ENCODE measurements around the gene C19orf12. TPM values are rescaled to one million over a fixed set of nuclear protein-coding genes. Genes with fewer than 3 reads are reported as not detected.

The C19orf12 gene
- total and polyA plus RNA-seq, 5 experiments from 2014 or later = 16.7 to 32.3 (median 23.2) TPM

GRCh38 chr19:29704562-29705558, 10.2 kb downstream of the C19orf12 start:
- DNase-seq = no peak
- POLR2A ChIA-PET = interaction anchor here (1.0 to 1.6 kb wide), 3 partner anchors 8 to 94 kb away, joined by 3 to 13 read pairs (median 5); partner anchors contain the start of gene C19orf12
- Mint-ChIP-seq H3K27ac (peak overlapping the region in 8 of 10 donors; percentile 22 to 82 (median 71)), H3K27me3 (no peaks in the 10 kb centered on the region), H3K4me3 (peak overlapping the region in 3 of 10 donors; percentile 11 to 53 (median 21)), H3K9me3 (no peaks in the 10 kb centered on the region), H3K36me3 (peaks cover 4 to 67% (median 13%) of the 10 kb centered on the region in 3 donors), H3K4me1 (peaks cover 13 to 64% (median 30%) of the 10 kb centered on the region in 4 donors)
- peak in 1 of 2 donors; percentile 33 for ATAC-seq

- DNase-seq (no peak), ATAC-seq (no peak)
- Mint-ChIP-seq H3K4me1 (peaks cover 6 to 50% (median 17%) of the 10 kb centered on the region in 4 donors), H3K36me3 (peaks cover 4 to 56% (median 9%) of the 10 kb centered on the region in 3 donors), H3K9me3 (no peaks in the 10 kb centered on the region), H3K27ac (peak overlapping the region in 1 of 10 donors; percentile 24), H3K27me3 (no peaks in the 10 kb centered on the region), H3K4me3 (no peak overlapping the region)
- POLR2A ChIA-PET = interaction anchor here (0.7 to 0.9 kb wide), 4 partner anchors 9 to 26 kb away, joined by 3 read pairs; no protein-coding TSS in a partner anchor
These were observed 12.1 kb downstream of the C19orf12 start for GRCh38 chr19:29702963-29703320.

GRCh38 chr19:29702161-29702962, 12.7 kb downstream of the C19orf12 start:
- Mint-ChIP-seq H3K4me3 (no peak overlapping the region), H3K27me3 (no peaks in the 10 kb centered on the region), H3K36me3 (peaks cover 4 to 51% (median 7%) of the 10 kb centered on the region in 3 donors), H3K4me1 (peaks cover 9 to 49% (median 17%) of the 10 kb centered on the region in 4 donors), H3K27ac (peak overlapping the region in 2 of 10 donors; percentile 45 to 68), H3K9me3 (no peaks in the 10 kb centered on the region)
- DNase-seq = no peak
- POLR2A ChIA-PET = interaction anchor here (0.7 to 0.9 kb wide), 3 partner anchors 9 to 26 kb away, joined by 3 read pairs; no protein-coding TSS in a partner anchor
- no peak for ATAC-seq

- Mint-ChIP-seq H3K9me3 (no peaks in the 10 kb centered on the region), H3K4me3 (no peak overlapping the region), H3K36me3 (peaks cover 2 to 32% (median 4%) of the 10 kb centered on the region in 3 donors), H3K4me1 (peaks cover 10 to 43% (median 20%) of the 10 kb centered on the region in 4 donors), H3K27me3 (no peaks in the 10 kb centered on the region), H3K27ac (peak overlapping the region in 6 of 10 donors; percentile 20 to 75 (median 46))
- POLR2A ChIA-PET = interaction anchor here (1.2 to 4.0 kb wide), 2 partner anchors 10 to 15 kb away, joined by 7 to 28 read pairs; partner anchors contain the start of gene C19orf12
- DNase-seq = no peak
- ATAC-seq = no peak
These were observed 14.6 kb downstream of the C19orf12 start for GRCh38 chr19:29700498-29700897.

GRCh38 chr19:29699861-29700260, 15.2 kb downstream of the C19orf12 start:
- Mint-ChIP-seq H3K27ac (peak overlapping the region in 1 of 10 donors; percentile 29), H3K27me3 (no peaks in the 10 kb centered on the region), H3K36me3 (peaks cover 2 to 26% (median 2%) of the 10 kb centered on the region in 3 donors), H3K4me1 (peaks cover 9 to 45% (median 21%) of the 10 kb centered on the region in 4 donors), H3K4me3 (no peak overlapping the region), H3K9me3 (no peaks in the 10 kb centered on the region)
- POLR2A ChIA-PET = interaction anchor here (4.0 kb wide), 1 partner anchor 15 kb away, joined by 28 read pairs; the partner anchor contains the start of gene C19orf12
- ATAC-seq = no peak
- no peak for DNase-seq

GRCh38 chr19:29697523-29698261, 17.4 kb downstream of the C19orf12 start:
- POLR2A ChIA-PET = interaction anchor here (0.6 to 4.0 kb wide), 2 partner anchors 13 to 17 kb away, joined by 3 to 28 read pairs; partner anchors contain the start of gene C19orf12
- no peaks in the 10 kb centered on the region for H3K27me3 Mint-ChIP-seq

GRCh38 chr19:29696565-29696846, 18.6 kb downstream of the C19orf12 start:
- ATAC-seq (no peak), DNase-seq (no peak)
- Mint-ChIP-seq H3K9me3 (no peaks in the 10 kb centered on the region), H3K4me3 (no peak overlapping the region), H3K27me3 (no peaks in the 10 kb centered on the region), H3K36me3 (peaks cover 0 to 1% (median 0%) of the 10 kb centered on the region in 3 donors), H3K4me1 (peaks cover 14 to 37% (median 24%) of the 10 kb centered on the region in 4 donors), H3K27ac (peak overlapping the region in 6 of 10 donors; percentile 41 to 81 (median 60))
- POLR2A ChIA-PET = interaction anchor here (0.6 to 1.0 kb wide), 3 partner anchors 14 to 20 kb away, joined by 3 to 4 read pairs (median 3); no protein-coding TSS in a partner anchor

More at GRCh38 chr19:29697523-29698261, 17.4 kb downstream of the C19orf12 start:
- DNase-seq (no peak), ATAC-seq (no peak)
- peak overlapping the region; percentile 41 to 95 (median 80) for H3K27ac Mint-ChIP-seq
- H3K4me3 Mint-ChIP-seq = no peak overlapping the region
- no peaks in the 10 kb centered on the region for H3K9me3 Mint-ChIP-seq
- peaks cover 0 to 10% (median 2%) of the 10 kb centered on the region in 3 donors for H3K36me3 Mint-ChIP-seq
- H3K4me1 Mint-ChIP-seq = peaks cover 14 to 41% (median 24%) of the 10 kb centered on the region in 4 donors

- peaks cover 16 to 40% (median 27%) of the 10 kb centered on the region in 4 donors for H3K4me1 Mint-ChIP-seq
- H3K4me3 Mint-ChIP-seq = no peak overlapping the region
- POLR2A ChIA-PET = interaction anchor here (0.8 to 6.9 kb wide), 3 partner anchors 16 to 20 kb away, joined by 3 to 96 read pairs (median 4); partner anchors contain the start of gene C19orf12
- peak overlapping the region in 9 of 10 donors; percentile 14 to 92 (median 58) for H3K27ac Mint-ChIP-seq
- no peak for DNase-seq
- no peaks in the 10 kb centered on the region for H3K27me3 Mint-ChIP-seq
- H3K9me3 Mint-ChIP-seq = no peaks in the 10 kb centered on the region
- H3K36me3 Mint-ChIP-seq = no peaks in the 10 kb centered on the region
- ATAC-seq = no peak
These were observed 19.1 kb downstream of the C19orf12 start for GRCh38 chr19:29695765-29696564.

GRCh38 chr19:29694669-29695627, 20.1 kb downstream of the C19orf12 start:
- peak; percentile 67 to 88 (median 82) for DNase-seq
- H3K9me3 Mint-ChIP-seq = no peaks in the 10 kb centered on the region
- POLR2A ChIA-PET = interaction anchor here (0.6 to 6.9 kb wide), 8 partner anchors 12 to 88 kb away, joined by 3 to 96 read pairs (median 4); partner anchors contain the start of genes C19orf12 and POP4
- no peaks in the 10 kb centered on the region for H3K36me3 Mint-ChIP-seq
- peaks cover 19 to 40% (median 29%) of the 10 kb centered on the region in 4 donors for H3K4me1 Mint-ChIP-seq
- peak overlapping the region in 9 of 10 donors; percentile 4 to 92 (median 83) for H3K27ac Mint-ChIP-seq
- H3K27me3 Mint-ChIP-seq = no peaks in the 10 kb centered on the region
- peak; percentile 99 for ATAC-seq
- peak overlapping the region in 1 of 10 donors; percentile 24 for H3K4me3 Mint-ChIP-seq

GRCh38 chr19:29694161-29694560, 20.9 kb downstream of the C19orf12 start:
- peak overlapping the region in 4 of 10 donors; percentile 4 to 92 (median 87) for H3K27ac Mint-ChIP-seq
- peaks cover 0 to 5% (median 0%) of the 10 kb centered on the region in 3 donors for H3K36me3 Mint-ChIP-seq
- DNase-seq (no peak), ATAC-seq (no peak)
- H3K9me3 Mint-ChIP-seq = no peaks in the 10 kb centered on the region
- peaks cover 23 to 45% (median 34%) of the 10 kb centered on the region in 4 donors for H3K4me1 Mint-ChIP-seq
- H3K4me3 Mint-ChIP-seq = no peak overlapping the region
- POLR2A ChIA-PET = interaction anchor here (0.6 to 6.9 kb wide), 8 partner anchors 12 to 88 kb away, joined by 3 to 96 read pairs (median 4); partner anchors contain the start of genes C19orf12 and POP4
- no peaks in the 10 kb centered on the region for H3K27me3 Mint-ChIP-seq
